ENCODE measurements around the gene TNFAIP1.

DNA sequence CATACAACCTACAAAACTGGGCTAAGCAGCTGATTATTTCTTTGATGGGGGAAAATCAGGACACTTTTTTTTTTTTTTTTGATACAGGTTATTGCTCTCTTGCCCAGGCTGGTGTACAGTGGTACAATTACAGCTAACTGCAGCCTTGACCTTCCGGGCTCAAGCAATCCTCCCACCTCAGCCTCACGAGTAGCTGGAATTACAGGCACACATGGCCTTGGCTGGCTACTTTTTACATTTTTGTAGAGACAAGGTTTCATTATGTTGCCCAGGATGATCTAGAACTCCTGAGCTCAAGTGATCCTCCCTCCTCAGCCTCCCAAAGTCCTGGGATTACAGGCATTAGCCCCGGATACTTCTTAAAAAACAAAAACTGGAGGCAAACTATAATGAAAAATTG lies 37.1 kb upstream of the TNFAIP1 start:
- no peak for TF ChIP-seq CTCF (optimal IDR thresholded peaks at IDR 0.05 in 1 of 3, IDR thresholded peaks at IDR 0.05 in 1 of 3, conservative IDR thresholded peaks at IDR 0.05 in 1 of 3; ENCODE audit: extremely low read depth in 1 of 3, insufficient read depth in 2 of 3, low read length in 3 of 3)
- TF ChIP-seq EZH2 (IDR thresholded peaks at IDR 0.05; ENCODE audit: low read length) = no peak
